GM18868 (cell line): ENCODE results near the gene HSPG2.
"Not testable (repeated sequence)": the region's sequence is repeated elsewhere in the genome, so short reads cannot be mapped to it uniquely, and the experiment has no call there.

Experiments
- ATAC-seq: cut with Tn5 transposase; IDR thresholded peaks from one replicate; pipeline ENCODE4 v1.9.1; 2021; ENCODE audit warnings: mild to moderate bottlenecking, moderate library complexity; ENCODE audit not compliant: unreplicated experiment

The HSPG2 gene

DNA sequence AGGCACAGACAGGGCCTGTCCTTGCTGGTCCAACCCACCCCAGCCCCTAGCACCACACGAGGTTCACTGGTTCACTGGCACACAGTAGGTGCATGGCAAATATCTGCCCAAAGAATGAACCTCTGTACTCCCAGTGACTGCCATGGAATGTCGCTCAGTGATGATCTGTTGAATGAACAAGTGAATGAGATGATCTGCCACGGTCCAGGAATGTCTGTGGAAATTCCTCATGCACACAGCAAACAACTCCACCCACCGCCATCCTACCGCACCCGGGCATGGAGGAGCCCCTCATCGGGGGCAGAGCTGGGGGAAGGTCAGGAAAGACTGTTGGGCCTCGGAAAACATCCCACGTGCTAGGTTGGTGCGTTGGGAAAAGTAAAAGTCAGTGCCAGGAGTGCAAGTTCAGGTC lies 1.7 kb downstream of the HSPG2 start:
- no peak for ATAC-seq

GRCh38 chr1:21933397-21934248 lies 3.5 kb downstream of the HSPG2 start:
- no peak for ATAC-seq

GRCh38 chr1:21932127-21932526 lies 5.0 kb downstream of the HSPG2 start:
- ATAC-seq: no peak

GRCh38 chr1:21931171-21932093 lies 5.7 kb downstream of the HSPG2 start:
- no peak for ATAC-seq

DNA sequence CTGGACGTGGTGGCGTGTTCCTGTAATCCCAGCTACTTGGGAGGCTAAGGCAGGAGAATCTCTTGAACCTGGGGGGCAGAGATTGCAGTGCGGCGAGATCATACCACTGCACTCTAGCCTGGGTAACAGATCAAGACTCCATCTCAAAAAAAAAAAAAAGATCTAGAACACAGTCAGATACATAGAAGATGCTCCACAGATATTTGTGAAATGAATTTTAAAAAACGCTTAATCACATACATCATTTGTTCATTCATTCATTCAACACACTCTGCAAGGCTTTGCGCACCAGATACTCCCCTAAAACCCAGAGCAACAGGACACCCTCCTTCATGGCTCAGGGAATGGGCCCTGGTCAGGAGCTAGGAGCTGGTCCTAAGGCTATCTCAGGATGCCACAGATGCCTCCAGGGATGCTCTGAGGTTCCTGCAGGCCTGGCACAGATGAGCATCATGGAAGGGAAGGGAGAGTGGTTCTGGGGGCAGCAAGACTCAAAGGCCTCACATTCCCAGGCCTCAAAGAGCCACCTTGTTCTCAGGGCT lies 6.4 kb downstream of the HSPG2 start:
- no peak for ATAC-seq

DNA sequence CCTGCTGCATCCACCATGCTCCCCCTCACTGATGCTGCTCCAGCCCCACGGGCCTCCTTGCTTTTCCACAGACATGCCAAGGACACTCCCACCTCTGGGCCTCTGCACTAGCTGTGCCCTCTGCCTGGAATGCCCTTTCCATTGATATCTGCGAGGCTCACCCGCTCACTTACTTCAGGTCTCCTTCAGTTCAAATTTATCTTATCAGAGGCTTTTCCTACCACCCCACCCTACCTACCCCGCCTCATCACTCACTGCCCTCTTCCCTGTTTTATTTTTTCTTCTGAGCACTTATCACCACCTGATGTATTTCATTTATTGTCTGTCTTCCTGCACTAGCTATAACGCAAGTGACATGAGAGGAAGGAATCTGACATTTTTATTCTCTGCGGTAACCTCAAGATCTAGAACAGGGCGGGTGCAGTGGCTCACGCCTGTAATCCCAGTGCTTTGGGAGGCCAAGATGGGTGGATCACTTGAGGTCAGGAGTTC lies 7.0 kb downstream of the HSPG2 start:
- ATAC-seq: no peak

- ATAC-seq: no peak
Observed at GRCh38 chr1:21927533-21928237, 9.4 kb downstream of the HSPG2 start.

- ATAC-seq: no peak
Observed at GRCh38 chr1:21926814-21927532, 10.1 kb downstream of the HSPG2 start.

DNA sequence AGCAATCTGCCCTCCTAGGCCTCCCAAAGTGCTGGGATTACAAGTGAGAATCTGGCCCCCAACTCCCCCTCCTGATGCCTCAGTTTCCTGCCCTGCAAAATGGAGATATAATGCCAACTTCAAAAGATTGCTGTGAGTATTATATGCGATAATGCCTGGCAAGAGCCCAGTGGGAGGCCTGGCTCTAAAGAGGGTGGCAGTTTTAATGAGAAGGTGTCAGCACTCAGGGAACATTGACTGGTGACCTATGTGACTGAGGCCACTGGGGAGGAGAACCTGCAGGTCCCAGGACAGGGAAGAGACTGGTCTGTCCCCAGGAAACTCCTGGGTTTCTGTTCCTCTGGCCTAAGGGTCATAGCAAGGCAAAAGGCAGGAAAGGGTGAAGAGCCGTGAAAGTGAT lies 11.0 kb downstream of the HSPG2 start:
- ATAC-seq: no peak

DNA sequence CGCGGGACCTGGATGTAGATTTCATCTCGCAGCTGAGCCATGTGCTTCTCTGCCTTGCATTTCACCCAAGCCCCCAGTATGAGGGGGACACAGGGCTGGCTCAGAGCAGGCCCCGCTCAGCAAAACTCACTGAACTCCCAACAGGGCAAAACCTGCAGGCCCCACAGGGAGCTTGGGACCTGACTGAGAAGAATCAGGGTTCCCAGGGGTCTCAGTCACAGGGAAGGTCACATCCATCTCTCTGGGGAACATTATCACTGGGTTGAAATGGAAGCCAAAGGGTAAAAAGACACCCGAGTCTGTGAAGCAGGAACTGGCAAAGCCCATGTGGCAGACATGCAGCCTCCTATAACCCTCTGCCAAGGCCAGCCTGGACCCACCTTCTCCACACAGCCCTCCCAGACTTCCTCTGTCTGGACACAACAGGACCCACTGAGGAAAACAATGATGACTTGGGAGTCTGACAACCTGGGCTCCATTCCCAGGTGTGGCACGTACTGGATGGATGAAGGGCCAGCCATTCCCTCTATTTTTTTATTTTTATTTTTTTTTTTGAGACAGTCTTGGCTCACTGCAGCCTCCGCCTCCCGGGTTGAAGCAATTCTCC lies 11.7 kb downstream of the HSPG2 start:
- ATAC-seq: no peak

- ATAC-seq: no peak
Observed at GRCh38 chr1:21924503-21925005, 12.6 kb downstream of the HSPG2 start.

DNA sequence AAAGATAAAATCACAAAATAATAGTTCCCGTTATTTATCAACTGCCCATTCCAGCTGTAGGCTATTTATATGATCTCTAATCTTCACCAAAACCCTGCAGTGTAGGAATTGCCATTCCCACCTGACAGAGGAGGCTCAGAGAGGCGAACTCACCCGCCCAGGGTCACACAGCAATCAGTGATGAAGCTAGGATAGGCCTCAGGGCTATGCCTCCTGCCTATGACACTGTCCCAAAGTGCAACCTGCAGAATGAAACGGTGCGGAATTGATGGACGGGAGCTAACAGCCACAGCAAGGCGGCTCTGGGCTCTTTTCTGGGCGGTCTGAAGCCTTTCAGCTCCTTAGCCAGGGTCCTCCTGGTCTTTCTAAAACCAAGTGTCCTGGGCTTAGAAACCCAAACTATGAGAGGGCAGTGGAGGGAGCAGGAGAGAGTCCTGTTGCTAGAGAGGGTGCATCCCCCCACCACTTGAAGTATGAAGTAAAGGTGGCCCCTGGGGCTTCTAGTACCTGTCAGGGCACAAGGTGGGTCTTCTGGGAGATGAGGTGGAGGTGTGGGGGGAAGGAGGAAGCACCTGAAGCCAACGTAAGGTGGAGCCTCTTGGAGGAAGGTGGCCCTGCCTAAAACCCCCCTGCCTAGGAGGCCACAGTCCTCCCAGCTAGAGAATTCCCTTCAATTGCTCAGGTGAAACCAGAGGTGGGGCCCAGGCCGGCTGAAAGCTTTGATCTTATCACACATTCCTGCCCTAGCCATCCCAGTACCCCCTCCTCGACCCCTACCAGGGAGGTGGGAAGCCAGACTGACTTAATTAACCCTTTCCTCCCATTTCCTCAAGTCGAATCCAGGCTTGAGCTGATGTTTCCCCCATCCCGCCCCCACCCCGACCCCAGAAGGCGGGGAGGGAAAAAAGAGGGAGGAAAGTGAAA lies 14.8 kb downstream of the HSPG2 start:
- ATAC-seq: no peak

- no peak for ATAC-seq
Observed at GRCh38 chr1:21921100-21921875, 15.8 kb downstream of the HSPG2 start.

DNA sequence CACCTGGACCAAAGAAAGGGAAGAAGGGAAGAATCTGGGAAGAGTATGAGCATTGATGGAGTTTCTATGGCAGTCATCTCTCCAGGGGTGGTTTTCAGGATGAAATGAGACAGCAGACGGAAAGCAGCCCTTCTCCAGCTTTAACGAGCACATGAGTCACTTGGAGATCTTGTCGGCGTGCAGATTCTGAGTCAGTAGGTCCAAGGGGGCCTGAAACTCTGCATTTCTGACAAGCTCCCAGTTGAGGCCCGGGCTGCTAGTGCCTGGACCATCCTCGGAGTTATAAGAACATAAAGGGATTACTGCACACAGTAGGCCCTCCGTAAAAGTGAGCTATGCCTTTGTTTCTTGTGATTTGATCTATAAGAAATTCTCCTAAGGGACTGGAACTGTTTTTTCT lies 17.6 kb downstream of the HSPG2 start:
- no peak for ATAC-seq

GRCh38 chr1:21917239-21917631 lies 19.9 kb downstream of the HSPG2 start:
- ATAC-seq: not testable (repeated sequence)

- no peak for ATAC-seq
Observed at GRCh38 chr1:21916447-21917238, 20.5 kb downstream of the HSPG2 start.
